Thyroid gland (tissue), 4 donors: ENCODE data around the gene NAA35. TPM values are rescaled to one million over a fixed set of nuclear protein-coding genes. Genes with fewer than 3 reads are reported as not detected.

Source experiments
- DNase-seq, 2 donors: peaks; one replicate each; pipeline ENCODE4 v3.0.0-alpha.2; 2019
- H3K27ac ChIP-seq, 3 donors: fragments of 200-600 bp; sonication (generic); 1 replicate in 2 of 3; 2 replicates in 1 of 3; pipeline ENCODE4 v1.5.1; 2016 to 2019; ENCODE audit warnings: mild to moderate bottlenecking in 1 of 3, moderate library complexity in 1 of 3
- H3K27me3 ChIP-seq: fragments of 200-600 bp; sonication (generic); one replicate; pipeline ENCODE4 v1.5.1; 2019
- H3K36me3 ChIP-seq, 2 donors: fragments of 200-600 bp; sonication (generic); one replicate each; pipeline ENCODE4 v1.5.1; 2016 to 2019
- H3K4me1 ChIP-seq, 2 donors: fragments of 200-600 bp; sonication (generic); one replicate each; pipeline ENCODE4 v1.5.1; 2017 to 2019
- H3K4me3 ChIP-seq, 3 donors: fragments of 200-600 bp; sonication (generic); replicated peaks in 1 of 3; 1 replicate in 2 of 3; 2 replicates in 1 of 3; pipeline ENCODE4 v1.5.1; 2016; ENCODE audit warnings: mild to moderate bottlenecking in 1 of 3
- H3K9me3 ChIP-seq: fragments of 200-600 bp; sonication (generic); one replicate; pipeline ENCODE4 v1.5.1; 2017
- CTCF ChIP-seq, 6 experiments: fragments of 200-600 bp in 3 of 6; fragments of 450-650 bp in 3 of 6; sonication (generic) in 3 of 6; IDR thresholded peaks; one replicate each; pipeline ENCODE4 v1.5.1; 2016 to 2019; ENCODE audit warnings: antibody characterized with exemption in 6 of 6, mild to moderate bottlenecking in 2 of 6, inconsistent platforms in 1 of 6, moderate library complexity in 1 of 6
- POLR2A ChIP-seq, 2 donors: fragments of 450-650 bp; IDR thresholded peaks; one replicate each; pipeline ENCODE4 v1.6.1; 2017; ENCODE audit warnings: antibody characterized with exemption in 2 of 2, mild to moderate bottlenecking in 2 of 2, moderate library complexity in 1 of 2
- WGBS, 2 donors: methylation state at CpG; one replicate each; pipeline ENCODE4 v1.1.5; 2017; 5-methylcytosine and 5-hydroxymethylcytosine counted together
- intact Hi-C: fragments of 100-400 bp; cut with DNase I; formaldehyde crosslinking; loops from one replicate; pipeline ENCODE4 v1.15.1; 2023
- total RNA-seq, 4 donors: library from RNA; depleted of rRNA; stranded (reverse); fragments of >200 nt; gene quantifications; one replicate each; pipeline ENCODE4 v1.2.3, GENCODE V29; 2016

The NAA35 gene
- 10 to 100 TPM; 23.2 to 31.1 (median 26.2) TPM for total RNA-seq

DNA sequence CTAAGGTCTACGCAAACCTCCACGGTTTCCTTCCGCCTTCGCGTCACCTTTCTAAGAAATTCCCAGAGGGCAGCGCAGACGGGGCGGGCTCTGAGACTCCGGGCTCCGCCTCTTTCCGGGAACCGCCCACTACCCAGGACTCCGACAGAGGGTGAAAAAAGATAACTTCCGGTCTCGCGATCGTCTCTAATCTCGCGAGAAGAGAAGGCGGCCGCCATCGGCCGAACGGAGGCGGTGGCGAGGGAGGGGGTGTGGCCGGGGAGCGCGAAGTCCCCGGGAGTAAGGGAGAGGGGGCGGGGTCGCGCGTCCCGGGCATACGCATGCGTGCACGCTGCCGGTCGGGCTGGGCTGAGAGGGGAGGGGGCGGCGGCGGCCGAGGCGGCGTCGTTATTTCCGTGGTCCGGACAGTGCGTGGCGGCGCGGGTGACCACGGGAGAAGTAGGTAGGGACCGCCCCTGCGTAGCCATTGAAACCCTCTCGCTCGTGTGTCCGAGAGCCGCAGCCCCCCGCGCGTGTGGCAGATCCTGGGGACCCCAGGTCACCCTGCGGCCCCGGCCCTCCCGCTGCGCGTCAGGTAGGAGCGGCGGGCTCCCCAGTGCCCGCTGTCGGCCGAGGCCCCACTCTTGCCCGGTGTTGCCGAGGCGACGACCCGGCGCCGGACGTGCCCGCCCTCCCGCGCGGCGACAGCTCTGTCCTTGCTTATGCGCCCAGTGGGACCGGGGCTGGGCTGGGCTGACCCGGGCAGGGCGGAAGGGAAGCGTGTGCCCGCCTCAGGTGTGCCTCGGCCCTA, at the start of gene NAA35:
Gene NAA35 (plus strand): TSS at position 315 of the 790 bp plus-strand sequence. CDS start 1,014 bp downstream, outside the sequence.
- Histone ChIP-seq H3K27ac (peak within 1 kb of the TSS; percentile 89 to 96 (median 91)), H3K9me3 (no peaks in the 10 kb centered on the region), H3K36me3 (peaks cover 0 to 8% of the 10 kb centered on the region in 2 donors), H3K4me1 (peaks cover 15 to 17% of the 10 kb centered on the region in 2 donors), H3K4me3 (peak within 1 kb of the TSS; percentile 29 to 88 (median 78)), H3K27me3 (no peaks in the 10 kb centered on the region)
- TF ChIP-seq CTCF (IDR thresholded peaks at IDR 0.05) (peak in 1 of 6 experiments; percentile 14), POLR2A (IDR thresholded peaks at IDR 0.05) (peak in 1 of 2 donors; percentile 93)
- intact Hi-C loops: loop anchor here (10.0 kb wide), 2 partner anchors 196 to 344 kb away; partner anchors contain the start of genes AGTPBP1 and ISCA1
- DNase-seq: peak; percentile 98 to 99
- WGBS, 2 donors: 0% methylated on average over 10 to 13 of the region's 93 CpGs

DNA sequence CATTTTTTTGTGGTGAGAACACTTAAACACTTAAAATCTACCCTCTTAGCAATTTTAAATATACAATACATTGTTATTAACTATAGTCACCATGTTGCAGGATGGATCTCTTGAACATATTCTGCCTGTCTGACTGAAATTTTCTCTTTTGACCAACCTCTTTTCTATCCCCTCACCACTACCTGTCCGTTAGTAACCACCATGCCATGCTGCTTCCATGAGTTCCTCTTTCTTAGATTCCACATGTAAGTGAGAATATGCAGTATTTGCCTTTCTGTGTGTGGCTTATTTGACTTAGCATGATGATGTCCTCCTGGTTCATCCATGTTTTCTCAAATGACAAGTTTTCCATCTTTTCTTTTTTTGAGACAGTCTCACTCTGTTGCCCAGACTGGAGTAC, 48.5 kb upstream of the NAA35 start:
- Histone ChIP-seq H3K4me3 (no peak overlapping the region), H3K9me3 (no peaks in the 10 kb centered on the region), H3K4me1 (no peaks in the 10 kb centered on the region), H3K27me3 (no peaks in the 10 kb centered on the region), H3K36me3 (no peaks in the 10 kb centered on the region), H3K27ac (no peak overlapping the region)
- no peak for TF ChIP-seq CTCF (IDR thresholded peaks at IDR 0.05)
- no peak for TF ChIP-seq POLR2A (IDR thresholded peaks at IDR 0.05)
- DNase-seq: no peak
- intact Hi-C loops: no loop called here
- WGBS, 2 donors: 88 to 97% methylated on average over 1 of the region's 1 CpG

DNA sequence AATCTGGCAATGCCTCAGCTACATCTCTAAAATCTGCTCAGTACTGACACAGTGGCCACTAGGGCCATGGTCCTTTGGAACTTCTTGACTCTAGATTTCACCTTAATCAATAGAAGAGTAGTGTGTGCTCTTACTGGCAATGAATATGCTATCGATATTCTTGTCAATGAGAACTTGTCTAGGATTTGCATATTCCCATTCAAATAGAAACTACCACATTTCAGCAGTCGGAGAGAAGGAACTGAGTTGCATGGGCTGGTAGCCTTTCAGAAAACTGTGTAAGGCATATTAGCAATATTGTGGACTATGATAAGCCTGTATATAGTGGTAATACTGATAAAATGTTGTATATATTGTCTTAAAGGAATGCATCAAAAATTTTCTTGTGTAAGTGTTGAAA, 45.3 kb upstream of the NAA35 start:
- WGBS, 2 donors: 94 to 98% methylated on average over 2 of the region's 2 CpGs
- Histone ChIP-seq H3K36me3 (no peaks in the 10 kb centered on the region), H3K4me1 (no peaks in the 10 kb centered on the region), H3K9me3 (no peaks in the 10 kb centered on the region), H3K27ac (no peak overlapping the region), H3K4me3 (no peak overlapping the region), H3K27me3 (no peaks in the 10 kb centered on the region)
- TF ChIP-seq POLR2A (IDR thresholded peaks at IDR 0.05): no peak
- no peak for TF ChIP-seq CTCF (IDR thresholded peaks at IDR 0.05)
- no peak for DNase-seq
- intact Hi-C loops: no loop called here

GRCh38 chr9:85897848-85898247, 43.1 kb upstream of the NAA35 start:
- Histone ChIP-seq H3K27ac (no peak overlapping the region), H3K4me3 (no peak overlapping the region), H3K27me3 (no peaks in the 10 kb centered on the region), H3K9me3 (no peaks in the 10 kb centered on the region), H3K36me3 (no peaks in the 10 kb centered on the region), H3K4me1 (no peaks in the 10 kb centered on the region)
- TF ChIP-seq CTCF (IDR thresholded peaks at IDR 0.05): no peak
- no peak for TF ChIP-seq POLR2A (IDR thresholded peaks at IDR 0.05)
- intact Hi-C loops: no loop called here
- whole genome bisulfite sequencing, 2 donors: 78 to 85% methylated on average over 4 of the region's 4 CpGs
- no peak for DNase-seq

DNA sequence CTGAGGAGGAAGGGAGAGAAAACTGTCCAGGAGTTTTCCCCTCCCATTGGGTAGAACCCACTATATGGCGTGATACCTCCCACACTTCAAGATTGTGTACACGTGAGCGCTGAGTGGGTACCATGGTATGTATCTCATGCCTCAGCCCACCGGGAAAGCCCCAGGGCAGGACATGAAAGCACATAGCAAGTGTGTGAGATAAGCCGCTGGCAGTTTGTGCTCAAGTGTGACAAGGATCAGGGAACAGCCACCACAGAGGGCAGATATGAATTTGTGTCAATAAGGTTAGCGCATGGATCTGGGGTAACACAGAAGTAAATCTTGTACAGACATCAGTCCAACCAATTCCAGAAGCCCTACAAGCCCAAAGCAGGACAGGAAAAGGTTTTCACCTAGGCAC, 42.6 kb upstream of the NAA35 start:
- no peak overlapping the region for H3K27ac ChIP-seq
- 87% methylated on average over 6 of the region's 6 CpGs for WGBS, 2 donors
- no peak for TF ChIP-seq CTCF (IDR thresholded peaks at IDR 0.05)

More for the DNA sequence above, 42.6 kb upstream of the NAA35 start:
- no peak overlapping the region for H3K4me3 ChIP-seq
- no peaks in the 10 kb centered on the region for H3K4me1 ChIP-seq
- no peaks in the 10 kb centered on the region for H3K36me3 ChIP-seq
- intact Hi-C loops: no loop called here
- no peak for DNase-seq
- no peaks in the 10 kb centered on the region for H3K9me3 ChIP-seq
- H3K27me3 ChIP-seq: no peaks in the 10 kb centered on the region
